Stimulated activated CD8-positive, alpha-beta memory T cell treated with anti-CD3 and anti-CD28 coated beads, Interleukin-7, amount 100 ng/mL, for 4 hours (primary cell): Measurements from ENCODE around the gene METTL22.

Experiments used
- DNase-seq, 2 donors: peaks; one replicate each; pipeline ENCODE4 v3.0.0-alpha.2; 2020; ENCODE audit warnings: low read depth in 2 of 2

Gene METTL22

DNA sequence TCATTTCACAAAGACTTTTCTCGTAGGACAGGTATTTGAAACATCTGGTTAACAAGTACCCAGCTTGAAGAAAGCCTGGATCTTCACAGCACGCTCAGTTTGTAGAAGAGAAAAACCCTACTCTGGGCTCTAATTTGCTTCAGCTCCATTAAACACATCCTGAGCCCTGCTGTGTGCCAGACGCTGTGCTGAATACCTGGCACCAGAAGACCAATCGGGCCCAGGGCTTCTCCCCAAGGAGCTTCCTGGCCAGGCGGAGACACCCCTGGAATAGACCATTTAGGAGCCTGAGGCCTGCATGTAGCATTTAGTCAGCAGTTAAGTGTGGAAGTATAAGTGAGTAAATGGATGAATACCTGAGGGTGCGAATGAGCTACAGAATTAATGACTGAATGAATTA is 44.0 kb downstream of the METTL22 start:
- no peak for DNase-seq

DNA sequence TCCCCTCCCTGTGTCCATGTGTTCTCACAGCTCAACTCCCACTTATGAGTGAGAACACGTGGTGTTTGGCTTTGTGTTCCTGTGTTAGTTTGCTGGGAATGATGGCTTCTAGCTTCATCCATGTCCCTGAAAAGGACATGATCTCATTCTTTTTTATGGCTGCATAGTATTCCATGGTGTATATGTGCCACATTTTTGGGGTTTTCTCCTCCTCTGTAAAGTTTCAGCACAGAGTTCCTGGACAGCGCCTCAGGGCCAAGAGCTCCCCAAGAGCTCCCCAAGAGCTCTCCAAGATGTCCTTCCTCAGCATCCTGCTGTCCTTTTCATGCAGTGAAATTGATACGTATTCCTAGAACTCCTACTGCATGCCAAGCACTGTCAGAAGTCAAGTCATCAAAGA is 46.0 kb downstream of the METTL22 start:
- no peak for DNase-seq

GRCh38 chr16:8668113-8668512 is 46.6 kb downstream of the METTL22 start:
- DNase-seq = no peak

GRCh38 chr16:8669481-8669880 is 48.0 kb downstream of the METTL22 start:
- no peak for DNase-seq

DNA sequence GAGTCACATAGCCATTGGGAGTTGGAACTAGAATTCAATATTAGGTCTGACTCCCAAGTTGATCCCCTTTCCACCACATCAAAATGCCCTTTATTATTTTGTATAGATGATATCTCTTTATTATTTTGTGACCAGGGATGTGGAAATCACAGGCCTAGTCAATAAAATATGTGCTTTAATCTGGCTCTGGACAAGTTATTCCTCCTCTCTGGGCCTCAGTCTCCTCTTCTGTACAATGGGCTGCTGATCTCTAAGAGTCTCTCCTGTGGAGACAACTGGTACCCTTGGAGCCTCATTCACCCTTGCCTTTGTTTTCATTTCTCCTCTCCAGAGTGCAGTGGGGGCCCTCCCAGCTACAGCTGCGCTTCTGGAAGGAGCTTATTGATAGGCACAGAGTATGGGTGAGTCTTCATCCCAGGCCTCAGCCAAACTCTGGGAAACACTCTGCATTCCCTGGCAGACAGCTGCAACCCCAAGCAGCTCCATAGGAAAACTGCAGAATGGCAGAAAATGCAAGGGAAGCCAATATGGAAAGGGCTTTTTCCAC is 48.6 kb downstream of the METTL22 start:
- DNase-seq = no peak

GRCh38 chr16:8673611-8674412 is 52.3 kb downstream of the METTL22 start:
- no peak for DNase-seq

- DNase-seq = peak; percentile 64 to 83
Observed at GRCh38 chr16:8674413-8675022, 53.0 kb downstream of the METTL22 start, which contains the start of gene ABAT. Gene ABAT (plus strand): TSS chr16:8674617. CDS start chr16:8735740, 61,123 bp downstream.

DNA sequence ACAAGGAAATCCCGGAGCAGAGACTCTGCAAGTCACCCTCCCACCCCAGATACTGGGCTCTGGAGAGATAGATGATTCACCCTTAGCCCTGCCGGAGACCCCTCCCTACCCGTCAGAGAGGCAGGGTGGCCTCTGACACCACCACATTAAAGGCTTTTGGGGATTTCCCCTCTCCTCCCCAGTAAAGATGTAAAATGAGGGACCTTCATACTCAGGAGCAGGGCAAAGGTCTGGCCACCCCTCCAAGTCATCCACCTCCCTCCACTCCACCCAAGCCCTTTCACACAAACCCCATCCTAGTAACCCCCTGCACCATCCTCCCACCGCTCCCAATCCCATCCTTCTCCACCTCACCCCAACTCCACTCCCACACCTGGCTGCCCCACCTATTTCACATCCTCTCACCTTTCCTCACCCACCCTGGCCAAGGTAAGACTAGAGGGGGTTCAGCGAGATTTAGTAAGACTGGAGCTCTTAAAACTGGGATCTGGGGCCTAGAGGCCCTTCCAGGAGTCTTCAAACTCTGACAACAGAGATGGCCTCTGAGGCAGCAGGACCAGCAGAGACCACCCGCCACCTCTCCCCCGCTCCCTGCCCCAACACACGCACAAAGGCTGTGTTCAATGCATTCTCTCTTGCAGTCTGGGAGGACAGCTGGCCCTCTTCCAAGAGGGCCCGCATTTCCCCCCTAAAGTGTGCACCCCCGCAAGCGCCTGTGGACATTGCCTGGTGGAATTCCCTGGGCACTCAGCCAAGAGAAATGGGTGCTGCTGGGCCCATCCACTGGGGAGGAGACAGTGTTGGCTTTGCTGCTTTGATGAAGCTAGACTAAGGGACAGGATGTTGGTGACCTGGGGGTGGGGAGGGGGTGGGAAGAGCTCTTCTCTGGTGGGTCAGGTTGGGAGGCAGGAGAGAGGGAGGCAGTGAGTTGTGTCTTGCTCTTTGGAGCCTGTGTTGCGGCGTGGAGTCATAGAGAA is 54.0 kb downstream of the METTL22 start:
- DNase-seq = peak; percentile 49 to 56

GRCh38 chr16:8676160-8676547 is 54.7 kb downstream of the METTL22 start:
- DNase-seq = no peak

DNA sequence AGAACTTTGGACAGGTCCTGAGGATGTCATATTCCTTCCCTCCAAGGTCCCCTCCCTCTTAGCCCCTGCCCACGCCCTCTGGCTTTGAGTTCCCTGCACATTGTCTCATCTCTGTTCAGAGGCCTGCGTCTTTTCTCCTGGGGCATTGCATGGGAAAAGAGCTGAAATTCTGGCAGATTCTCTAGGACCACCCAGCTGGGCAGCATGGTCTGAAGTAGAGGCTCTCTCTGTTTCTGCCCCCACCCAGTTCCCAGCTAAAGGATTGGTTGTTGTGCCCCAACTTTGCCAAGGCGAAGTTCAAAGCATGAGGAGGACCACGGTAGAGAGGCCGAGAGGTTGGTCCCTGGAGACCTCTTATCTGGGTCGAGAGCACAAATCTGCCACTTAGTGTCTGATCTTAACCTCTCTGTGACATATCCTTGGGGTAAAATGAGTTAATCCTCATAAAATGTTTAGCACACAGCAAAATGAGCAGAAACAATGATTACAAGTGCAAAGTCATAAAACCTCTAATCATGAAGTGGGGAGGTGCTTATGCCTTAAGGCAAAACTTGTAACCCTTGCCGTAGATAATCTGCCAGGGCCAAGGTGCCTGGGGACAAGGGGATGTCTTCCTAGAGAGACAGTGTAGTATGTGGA is 55.4 kb downstream of the METTL22 start:
- no peak for DNase-seq

DNA sequence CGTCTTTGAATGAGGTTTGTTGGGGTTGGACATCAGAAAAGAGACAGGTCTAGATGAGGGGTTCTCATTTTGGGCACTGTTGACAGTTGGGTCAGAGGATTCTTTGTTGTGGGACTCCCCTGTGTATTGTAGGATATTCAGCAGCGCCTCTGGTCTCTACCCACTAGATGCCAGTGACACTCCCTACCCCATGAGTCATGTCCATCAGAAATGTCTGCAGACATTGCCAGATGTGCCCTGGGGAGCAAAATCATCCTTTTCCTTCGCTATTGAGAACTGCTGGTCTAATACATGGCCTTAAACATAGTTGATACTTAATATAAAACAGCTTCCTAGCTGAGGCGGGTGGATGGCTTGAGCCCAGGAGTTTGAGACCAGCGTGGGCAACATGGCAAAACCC is 56.0 kb downstream of the METTL22 start:
- no peak for DNase-seq

- DNase-seq = no peak
Observed at GRCh38 chr16:8678068-8678927, 56.8 kb downstream of the METTL22 start.

DNA sequence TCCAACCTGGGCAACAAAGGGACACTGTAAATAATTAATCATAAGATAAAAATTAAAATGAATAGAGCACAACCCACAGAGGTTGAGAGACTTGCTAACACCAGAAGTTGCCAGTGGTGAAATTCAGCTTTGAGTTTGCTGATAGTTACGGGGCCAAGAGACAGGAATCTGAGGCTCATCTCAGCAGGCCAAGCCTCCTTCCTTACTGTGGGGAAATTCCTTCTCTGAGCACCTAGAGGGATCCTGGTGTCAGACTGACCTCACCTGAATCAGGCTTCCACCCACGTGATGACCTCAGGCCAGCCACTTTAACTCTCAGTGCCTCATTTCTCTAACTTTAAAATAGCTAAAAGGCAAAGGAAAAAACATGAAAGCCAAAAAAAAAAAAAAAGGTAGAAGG is 57.7 kb downstream of the METTL22 start:
- no peak for DNase-seq

DNA sequence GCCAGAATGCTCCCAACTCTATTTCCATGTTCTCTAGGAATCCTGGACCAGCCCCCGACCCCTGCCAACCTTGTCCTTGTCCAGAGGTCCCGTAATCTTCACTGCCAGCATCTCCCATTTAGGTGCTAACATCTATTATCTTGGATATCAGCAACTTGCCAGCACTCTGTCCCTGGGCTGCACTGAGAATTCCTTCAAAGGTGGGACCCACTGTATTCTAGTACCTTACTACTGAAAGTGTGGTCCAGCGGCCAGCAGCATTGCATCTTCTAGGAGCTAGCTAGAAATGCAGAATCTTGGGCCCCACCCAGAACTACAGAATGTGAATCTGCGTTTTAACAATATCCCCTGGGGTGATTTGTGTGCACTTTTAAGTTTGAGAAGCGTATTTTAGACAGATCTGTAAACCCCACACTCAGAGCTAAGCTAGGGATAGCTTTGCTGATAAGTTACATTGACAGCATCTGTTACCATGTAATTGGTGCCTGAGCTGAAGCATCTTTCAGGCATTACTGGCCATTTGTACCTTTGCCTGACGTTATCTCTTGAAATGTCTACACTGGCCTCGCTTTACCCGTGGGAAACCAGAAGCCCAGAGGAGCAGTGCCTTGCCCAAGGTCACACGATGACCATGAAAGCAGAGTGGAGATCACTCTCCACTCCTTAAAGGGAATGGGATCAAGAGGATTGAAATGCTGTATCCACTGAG is 61.2 kb downstream of the METTL22 start:
- DNase-seq = no peak

GRCh38 chr16:8683640-8684039 is 62.1 kb downstream of the METTL22 start:
- DNase-seq = no peak

GRCh38 chr16:8685617-8686016 is 64.1 kb downstream of the METTL22 start:
- no peak for DNase-seq

GRCh38 chr16:8686031-8686621 is 64.6 kb downstream of the METTL22 start:
- DNase-seq = no peak

DNA sequence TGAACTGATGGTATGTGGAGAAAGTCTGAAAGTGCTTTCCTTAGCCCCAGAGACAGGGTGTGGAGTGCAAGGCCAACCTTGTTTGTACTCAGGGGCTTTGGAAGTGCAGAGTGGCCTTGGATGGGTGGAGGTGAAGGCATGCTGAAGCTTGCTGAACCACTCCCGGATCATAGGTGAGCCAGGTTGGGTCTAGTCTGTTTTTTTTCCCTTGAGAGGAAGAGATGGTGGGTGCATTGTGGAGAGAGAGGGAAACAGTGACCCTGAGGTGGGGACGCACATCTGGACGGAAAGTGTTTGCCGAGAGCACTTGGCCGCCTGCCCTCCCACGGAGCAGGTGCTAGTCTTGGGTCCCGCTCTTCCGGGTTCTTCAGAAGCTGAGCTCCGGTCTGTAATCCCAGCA is 65.4 kb downstream of the METTL22 start:
- DNase-seq = no peak

DNA sequence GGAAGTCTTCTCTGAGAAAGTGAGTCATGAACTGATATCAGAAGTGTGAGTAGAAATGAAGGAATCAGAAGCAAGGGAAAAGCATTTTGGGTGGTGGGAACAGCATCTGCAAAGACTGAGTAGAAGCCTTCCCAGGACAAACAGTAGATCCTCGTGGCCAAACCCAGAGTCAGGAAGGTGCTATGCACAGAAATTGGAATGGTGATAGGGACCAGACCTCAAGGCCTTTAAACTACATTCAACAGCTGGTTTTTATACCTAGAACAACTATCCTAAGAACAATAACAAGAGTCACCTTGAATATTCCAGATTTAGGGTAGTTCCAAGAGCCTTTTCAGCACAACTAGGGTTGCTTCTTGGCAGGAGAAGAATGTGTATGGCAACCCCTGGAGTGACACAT is 68.2 kb downstream of the METTL22 start:
- DNase-seq = no peak
